HFF-Myc (cell line): ENCODE measurements around the gene KRCC1.
"Not testable (repeated sequence)": the region's sequence is repeated elsewhere in the genome, so short reads cannot be mapped to it uniquely, and the experiment has no call there.

ENCODE experiments used
- DNase-seq: peaks from one replicate; pipeline ENCODE4 v3.0.0-alpha.2; 2011; ENCODE audit warnings: low read depth; ENCODE audit errors: extremely low read depth
- H3K4me3 ChIP-seq: replicated peaks from 2 replicates; pipeline ENCODE4 v1.5.1; 2011; ENCODE audit warnings: low read depth, mild to moderate bottlenecking, control low read depth, low read length
- TF ChIP-seq, protein P1 (sequence below): IDR thresholded peaks from 2 replicates; pipeline ENCODE4 v1.5.1; 2012; ENCODE audit warnings: mild to moderate bottlenecking, low read depth, low read length, control low read depth; ENCODE audit errors: missing control alignments

KRCC1 gene

GRCh38 chr2:88006912-88007439, 48.6 kb downstream of the KRCC1 start:
- TF ChIP-seq, protein P1, sequence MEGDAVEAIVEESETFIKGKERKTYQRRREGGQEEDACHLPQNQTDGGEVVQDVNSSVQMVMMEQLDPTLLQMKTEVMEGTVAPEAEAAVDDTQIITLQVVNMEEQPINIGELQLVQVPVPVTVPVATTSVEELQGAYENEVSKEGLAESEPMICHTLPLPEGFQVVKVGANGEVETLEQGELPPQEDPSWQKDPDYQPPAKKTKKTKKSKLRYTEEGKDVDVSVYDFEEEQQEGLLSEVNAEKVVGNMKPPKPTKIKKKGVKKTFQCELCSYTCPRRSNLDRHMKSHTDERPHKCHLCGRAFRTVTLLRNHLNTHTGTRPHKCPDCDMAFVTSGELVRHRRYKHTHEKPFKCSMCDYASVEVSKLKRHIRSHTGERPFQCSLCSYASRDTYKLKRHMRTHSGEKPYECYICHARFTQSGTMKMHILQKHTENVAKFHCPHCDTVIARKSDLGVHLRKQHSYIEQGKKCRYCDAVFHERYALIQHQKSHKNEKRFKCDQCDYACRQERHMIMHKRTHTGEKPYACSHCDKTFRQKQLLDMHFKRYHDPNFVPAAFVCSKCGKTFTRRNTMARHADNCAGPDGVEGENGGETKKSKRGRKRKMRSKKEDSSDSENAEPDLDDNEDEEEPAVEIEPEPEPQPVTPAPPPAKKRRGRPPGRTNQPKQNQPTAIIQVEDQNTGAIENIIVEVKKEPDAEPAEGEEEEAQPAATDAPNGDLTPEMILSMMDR = no peak
- H3K4me3 ChIP-seq = no peak overlapping the region
- DNase-seq = no peak

GRCh38 chr2:88005776-88006175, 49.8 kb downstream of the KRCC1 start:
- DNase-seq = no peak
- no peak overlapping the region for H3K4me3 ChIP-seq
- TF ChIP-seq, protein P1 = no peak

DNA sequence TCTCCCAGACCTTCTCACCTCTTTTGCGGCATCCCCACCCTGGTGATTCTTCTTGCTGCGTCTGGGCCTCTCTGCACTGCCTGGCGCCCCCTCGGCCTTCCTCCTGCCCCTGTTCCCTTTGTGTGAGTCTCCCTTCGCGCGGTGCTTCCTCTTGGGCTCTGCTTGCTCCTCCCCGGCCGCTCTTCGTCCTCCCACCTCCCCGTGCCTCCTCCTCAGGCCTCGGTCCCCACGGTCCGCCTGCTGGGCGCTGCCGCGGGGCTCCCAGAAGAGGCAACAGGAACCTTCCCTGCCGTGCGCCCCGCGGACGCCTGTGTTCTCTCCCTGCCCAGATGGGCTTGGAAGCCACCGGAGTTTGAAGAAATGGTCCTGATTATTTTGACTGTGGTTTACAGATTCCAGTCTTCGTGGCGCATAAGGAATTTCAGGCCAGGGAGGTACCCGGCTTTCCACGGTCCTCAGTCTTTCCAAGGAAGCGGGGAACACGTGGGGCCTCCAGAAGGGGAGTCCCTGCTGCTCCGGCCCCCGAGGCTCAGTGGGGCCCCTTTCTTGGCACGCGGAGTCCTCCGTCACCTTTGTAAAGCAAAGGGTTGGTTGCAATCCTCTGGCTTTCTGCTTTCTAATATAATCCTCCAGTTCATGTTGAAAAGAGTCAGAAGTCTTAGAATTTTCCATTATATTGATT, 52.4 kb downstream of the KRCC1 start:
- no peak overlapping the region for H3K4me3 ChIP-seq
- TF ChIP-seq, protein P1 = no peak
- no peak for DNase-seq

- no peak for DNase-seq
- TF ChIP-seq, protein P1 = no peak
- no peak overlapping the region for H3K4me3 ChIP-seq
Measured at GRCh38 chr2:88002359-88002707, 53.2 kb downstream of the KRCC1 start.

DNA sequence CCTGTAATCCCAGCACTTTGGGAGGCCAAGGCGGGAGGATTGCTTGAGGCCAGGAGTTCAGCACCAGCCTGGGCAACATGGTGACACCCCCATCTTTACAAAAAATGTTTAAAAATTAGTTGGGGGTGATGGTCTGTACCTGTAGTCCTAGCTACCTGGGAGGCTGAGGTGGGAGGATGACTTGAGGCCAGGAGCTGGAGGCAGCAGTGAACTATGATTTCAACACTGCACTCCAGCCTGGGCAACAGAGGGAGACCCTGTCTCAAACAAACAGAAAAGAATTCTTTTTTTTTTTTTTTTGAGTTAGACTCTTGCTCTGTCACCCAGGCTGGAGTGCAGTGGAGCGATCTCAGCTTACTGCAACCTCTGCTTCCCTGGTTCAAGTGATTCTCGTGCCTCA, 55.1 kb downstream of the KRCC1 start:
- not testable (repeated sequence) for H3K4me3 ChIP-seq, DNase-seq

DNA sequence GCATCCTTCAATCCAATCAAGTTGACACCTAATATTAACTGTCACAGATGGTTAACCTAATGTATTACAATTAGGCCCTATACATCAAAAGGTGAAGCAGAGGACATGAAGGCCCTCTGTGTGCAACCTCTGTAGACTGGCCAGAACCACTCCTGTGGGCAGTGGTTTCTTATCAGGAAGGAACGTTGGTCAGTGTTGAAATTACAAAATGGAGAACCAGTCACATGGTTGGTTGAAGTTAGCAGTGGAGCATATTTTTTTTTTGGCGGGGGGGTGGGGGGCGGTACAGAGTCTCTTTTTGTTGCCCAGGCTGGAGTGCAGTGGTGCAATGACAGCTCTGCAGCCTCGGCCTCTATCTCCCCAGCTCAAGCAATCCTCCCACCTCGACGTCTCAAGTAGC, 59.0 kb downstream of the KRCC1 start:
- DNase-seq = no peak
- H3K4me3 ChIP-seq = no peak overlapping the region
- TF ChIP-seq, protein P1 = no peak

GRCh38 chr2:87995756-87996155, 59.8 kb downstream of the KRCC1 start:
- DNase-seq = no peak
- no peak overlapping the region for H3K4me3 ChIP-seq
- TF ChIP-seq, protein P1 = no peak

- H3K4me3 ChIP-seq, DNase-seq: not testable (repeated sequence)
Measured at GRCh38 chr2:87994304-87994850, 61.2 kb downstream of the KRCC1 start.

- H3K4me3 ChIP-seq = not testable (repeated sequence)
Measured at GRCh38 chr2:87992569-87992968, 63.0 kb downstream of the KRCC1 start.

DNA sequence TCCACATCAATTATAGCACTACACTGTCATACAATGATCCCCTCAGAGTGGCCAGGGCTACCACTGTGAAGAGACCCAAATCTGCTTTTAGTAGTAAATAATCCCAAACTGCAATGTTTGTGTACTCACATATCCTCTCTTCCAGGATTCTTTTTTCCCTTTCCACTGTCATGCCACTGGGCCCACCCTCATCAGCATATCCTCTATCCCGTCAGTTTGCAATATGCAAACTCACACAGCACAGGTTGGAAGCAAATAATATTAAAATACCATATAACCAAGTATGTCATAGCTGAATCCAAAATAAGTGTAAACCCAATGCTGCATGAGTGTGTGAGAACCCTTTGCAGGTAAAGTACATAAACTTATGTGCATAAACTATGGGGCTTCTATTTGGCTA, 68.1 kb downstream of the KRCC1 start:
- not testable (repeated sequence) for H3K4me3 ChIP-seq, DNase-seq

More at GRCh38 chr2:87992569-87992968, 63.0 kb downstream of the KRCC1 start:
- DNase-seq = not testable (repeated sequence)

GRCh38 chr2:87985902-87986301, 69.7 kb downstream of the KRCC1 start:
- H3K4me3 ChIP-seq, DNase-seq: not testable (repeated sequence)
